GM18499 (cell line): ENCODE measurements around the gene DDO.

Experiments
- ATAC-seq: cut with Tn5 transposase; IDR thresholded peaks from one replicate; pipeline ENCODE4 v1.9.1; 2021; ENCODE audit warnings: moderate number of reproducible peaks; ENCODE audit not compliant: insufficient read depth, unreplicated experiment

DDO gene

GRCh38 chr6:110421749-110422443 lies 6.5 kb upstream of the DDO start:
- no peak for ATAC-seq

DNA sequence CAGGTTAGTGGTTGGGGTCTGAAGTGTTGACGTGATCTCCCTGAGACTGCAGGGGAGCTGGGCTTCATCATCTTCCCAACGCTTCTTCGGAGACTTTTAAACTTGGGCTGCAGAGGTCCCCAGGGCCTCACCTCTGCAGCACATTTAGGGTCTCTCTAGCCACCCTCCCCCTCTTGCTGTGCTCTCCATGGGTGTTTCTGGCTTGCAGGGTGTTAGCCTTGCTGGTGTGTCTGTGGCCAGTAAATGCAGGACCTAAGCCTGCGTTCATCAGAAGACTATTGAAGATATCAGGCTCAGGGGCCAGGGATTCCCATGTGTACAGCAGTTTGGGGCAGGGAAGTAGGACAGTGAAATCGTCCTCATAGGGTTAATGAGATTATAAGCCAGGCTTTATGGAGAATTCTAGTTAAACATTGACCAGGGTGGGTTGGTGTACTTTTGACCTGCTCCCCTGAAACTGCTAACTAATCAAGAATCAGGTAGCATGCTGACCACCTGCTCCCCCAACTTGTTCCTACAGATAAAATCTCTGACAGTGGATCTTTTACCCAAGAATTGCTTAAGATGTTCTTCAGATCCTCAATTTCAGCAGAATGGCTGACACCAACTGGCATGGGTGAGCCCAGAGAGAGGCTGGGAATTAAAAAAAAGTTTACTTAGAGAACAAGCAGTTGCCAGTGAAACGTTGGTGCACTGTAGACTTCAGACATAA lies 3.8 kb upstream of the DDO start:
- ATAC-seq: no peak

DNA sequence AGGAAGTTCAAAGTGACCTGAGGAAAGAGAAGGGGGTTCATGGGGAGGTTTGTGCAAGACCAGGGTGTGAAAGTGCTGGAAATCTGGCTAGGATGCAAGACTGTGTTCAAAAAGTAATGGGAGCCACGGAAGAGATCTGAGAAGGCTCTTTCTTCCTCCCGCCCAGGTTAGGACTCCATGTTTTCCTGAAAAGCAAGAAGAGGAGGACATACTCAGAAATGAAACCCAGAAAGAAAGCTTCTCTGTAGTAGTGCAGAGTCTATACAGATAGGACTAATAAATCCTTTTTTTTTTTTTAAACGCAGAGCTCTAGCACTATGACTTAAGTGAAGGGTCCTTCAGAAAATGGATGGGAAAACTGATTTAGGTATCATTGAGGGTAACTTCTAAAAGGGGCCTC lies 3.2 kb upstream of the DDO start:
- ATAC-seq: no peak

- ATAC-seq: no peak
Observed at GRCh38 chr6:110414669-110415068, 706 bp downstream of the DDO start.

DNA sequence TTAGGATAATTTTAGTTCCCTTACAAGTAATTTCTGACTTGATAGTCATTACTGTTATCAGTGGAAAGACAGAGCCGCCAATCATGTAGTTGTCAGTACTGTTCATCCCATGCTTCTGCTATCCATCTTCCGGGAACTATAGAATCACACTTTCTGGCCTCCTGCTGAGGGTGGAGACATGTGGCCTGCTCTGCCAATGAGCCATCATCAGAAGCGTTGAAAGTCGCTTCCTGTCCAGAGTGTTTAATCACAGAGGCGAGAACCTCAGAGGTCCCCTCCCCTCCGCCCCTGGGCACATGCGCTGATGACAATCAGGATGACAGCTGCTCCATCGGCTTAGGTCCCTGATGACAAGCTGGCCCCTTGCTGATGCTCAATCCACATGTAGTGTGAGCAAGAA lies 3.0 kb downstream of the DDO start:
- no peak for ATAC-seq

- ATAC-seq: no peak
Observed at GRCh38 chr6:110410511-110410910, 4.9 kb downstream of the DDO start.

GRCh38 chr6:110409794-110410193 lies 5.6 kb downstream of the DDO start:
- ATAC-seq: no peak

DNA sequence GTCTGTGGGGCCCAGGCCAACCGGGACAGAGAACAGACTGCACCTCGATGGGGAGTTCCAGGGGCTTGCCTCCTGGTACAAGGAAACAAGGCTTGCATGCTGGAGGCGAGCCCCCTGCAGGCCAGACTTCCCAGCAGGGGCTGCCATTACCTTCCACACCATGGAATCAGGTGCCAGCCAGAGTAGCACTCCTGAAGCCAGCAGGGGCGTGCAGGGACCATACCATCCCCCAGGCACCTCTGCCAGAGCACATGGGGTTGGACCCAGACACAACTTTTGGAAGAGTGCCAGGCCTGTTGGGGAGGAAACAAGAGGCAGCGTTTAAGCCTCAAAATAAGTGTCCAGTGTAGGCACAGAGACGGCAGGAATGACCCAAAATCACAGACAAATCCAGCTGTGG lies 6.5 kb downstream of the DDO start:
- no peak for ATAC-seq

- ATAC-seq: no peak
Observed at GRCh38 chr6:110404607-110405006, 10.8 kb downstream of the DDO start.

DNA sequence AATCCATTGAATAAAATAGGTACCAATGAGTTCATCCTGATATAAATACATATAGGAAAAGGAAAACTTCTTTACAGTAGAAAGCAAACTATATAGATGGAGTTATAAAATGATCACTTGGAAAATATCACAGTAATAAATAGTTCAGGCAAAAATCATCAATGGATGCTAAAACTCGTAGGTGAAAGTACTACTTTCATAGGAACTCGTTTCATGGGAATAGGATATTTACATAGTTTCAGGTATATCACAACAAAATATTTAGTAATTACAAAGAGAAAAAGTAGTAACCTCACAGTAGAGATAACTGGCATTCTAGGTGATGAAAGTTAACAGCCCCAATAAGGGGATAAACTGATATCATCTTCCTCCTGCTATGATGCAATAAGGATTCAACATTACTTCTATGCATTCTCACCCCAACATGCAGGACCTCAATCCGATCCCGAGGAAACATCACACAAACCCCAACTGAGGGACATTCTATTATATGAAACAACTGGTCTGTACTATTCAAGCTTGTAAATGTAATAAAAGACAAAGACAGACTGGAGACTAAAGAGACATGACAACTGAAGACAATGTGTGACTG lies 13.7 kb downstream of the DDO start:
- no peak for ATAC-seq

DNA sequence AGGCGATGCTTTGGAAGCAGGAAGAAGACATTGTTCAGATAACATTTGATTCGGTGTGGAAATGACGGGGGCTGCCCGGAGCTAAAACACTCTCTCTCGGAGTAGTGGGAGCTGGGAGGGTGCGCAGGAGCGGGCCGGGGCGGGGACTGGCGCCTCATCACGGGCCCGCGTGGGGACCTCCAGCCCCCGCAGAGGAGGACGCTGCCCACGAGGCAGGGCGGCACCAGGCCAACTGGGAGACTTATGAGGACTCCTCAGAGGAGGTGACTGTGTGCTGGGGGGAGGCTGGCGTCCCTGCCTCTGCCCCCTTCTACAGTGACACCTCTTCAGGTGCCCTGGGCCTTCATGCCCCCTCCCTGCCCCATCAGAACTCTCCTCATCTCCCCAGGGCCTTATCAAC lies 15.2 kb downstream of the DDO start:
- no peak for ATAC-seq

DNA sequence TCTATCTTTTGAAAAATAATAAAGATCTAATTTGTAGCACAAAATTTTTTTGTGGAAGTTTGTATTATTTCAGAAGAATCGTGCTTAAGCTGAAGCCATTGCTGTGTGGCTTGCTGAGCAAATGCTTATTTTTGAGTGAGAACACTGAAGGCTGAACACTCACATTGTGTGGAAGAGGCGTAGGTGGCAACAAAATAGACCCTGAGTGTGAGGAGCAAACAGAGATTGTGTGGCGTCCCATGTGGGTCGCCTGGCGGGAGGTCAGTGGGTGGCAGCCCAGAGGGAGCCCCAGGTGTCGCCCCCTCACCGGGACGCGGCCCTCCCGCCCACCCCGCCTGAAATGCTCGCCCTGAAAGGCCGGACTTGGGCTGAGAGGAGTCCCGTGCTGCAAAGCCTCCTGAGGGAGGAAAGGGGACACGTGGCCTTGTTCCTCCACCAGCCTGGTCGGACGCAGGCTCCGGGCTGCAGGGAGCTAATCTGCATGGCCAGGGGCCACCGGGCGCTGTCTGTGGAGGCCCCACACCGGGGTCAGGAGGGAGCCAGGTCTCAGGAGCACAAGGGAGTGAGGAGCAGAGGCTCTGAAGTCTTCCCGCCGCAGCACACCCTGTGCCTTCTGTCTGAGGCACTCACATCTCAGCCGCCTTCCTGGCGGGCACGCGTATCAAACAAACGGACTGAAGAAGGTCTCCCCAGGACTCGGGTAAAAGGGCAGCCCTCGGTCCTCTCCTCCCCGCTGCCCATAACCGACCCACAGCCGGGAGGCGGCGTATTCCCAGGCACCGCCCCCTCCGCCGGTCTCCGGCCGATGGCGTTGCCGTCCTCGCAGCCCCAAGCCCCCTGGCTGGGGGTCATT lies 15.9 kb downstream of the DDO start:
- no peak for ATAC-seq

DNA sequence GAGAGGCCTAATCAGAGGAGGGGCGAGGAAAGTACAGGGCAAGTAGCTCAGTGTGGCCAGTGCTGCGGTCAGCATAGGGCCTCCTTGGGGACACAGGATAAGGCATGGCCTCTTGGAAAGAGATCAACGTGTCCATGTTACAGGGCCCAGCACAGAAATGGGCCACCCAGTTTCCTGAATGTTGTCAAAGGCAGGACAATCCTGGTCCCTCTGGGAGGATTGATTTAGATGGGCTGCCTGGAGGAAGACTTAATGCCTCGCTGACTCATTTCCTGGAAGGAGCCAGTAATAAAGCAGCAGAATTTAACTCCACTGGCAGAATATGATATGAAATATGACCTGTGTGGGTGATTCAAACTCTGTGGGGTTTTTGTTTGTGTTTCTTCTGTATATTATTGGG lies 16.6 kb downstream of the DDO start:
- no peak for ATAC-seq

DNA sequence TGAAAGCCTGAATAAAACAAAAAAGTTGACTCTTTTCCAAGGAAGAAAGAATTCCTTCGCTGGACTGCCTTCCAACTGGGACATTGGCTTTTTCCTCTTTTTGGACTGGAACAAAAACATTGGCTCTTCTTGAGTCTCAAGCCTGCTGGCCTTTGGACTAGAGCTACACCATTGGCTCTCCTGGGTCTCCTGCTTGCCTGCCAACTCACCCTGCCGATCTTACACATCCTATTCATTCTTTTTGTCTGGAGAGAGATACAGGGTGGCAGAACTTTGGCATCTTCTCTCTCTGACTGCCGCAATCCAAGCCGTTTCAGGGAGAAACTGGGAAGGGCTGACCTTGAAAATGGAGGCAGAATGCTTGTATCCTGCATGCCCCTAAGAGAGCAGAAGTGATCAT lies 20.2 kb downstream of the DDO start:
- ATAC-seq: no peak

DNA sequence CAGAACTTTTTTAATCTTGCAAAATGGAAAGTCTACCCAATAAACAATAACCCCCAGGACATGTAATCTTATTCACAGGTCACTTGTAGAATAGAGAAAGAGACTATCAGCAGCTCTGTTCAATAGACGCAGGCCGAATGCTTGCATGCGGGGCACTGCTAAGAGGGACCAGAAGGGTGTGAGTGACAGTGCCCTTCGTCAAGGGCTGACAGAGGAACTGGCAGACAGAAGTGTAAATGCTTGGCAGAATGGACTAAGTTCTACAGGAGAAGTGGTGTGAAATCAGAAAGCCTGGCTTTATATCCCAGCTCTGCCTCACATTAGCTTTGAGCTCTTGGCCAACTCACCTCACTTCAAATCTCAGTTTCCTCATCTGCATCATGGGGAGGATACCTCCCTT lies 21.0 kb downstream of the DDO start:
- no peak for ATAC-seq

DNA sequence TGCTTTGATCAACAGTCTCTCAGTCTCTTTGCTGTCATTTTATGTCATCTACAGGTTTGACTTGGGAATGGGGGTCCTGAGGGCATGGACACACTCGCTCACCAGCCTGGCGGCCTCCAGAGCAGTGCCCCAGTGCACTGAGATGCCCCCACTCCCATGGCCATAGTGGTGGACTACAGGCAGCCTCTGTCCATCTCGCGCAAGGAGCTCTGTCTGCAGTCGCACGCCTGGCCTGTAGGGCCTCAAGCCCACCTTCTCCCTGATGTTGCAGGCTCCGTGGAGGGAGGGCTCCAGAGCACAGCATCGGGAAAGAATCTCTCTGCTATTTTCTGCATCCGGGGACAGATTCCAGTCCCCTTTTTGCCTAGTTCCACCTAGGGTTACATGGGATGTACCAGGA lies 22.6 kb downstream of the DDO start:
- no peak for ATAC-seq

- no peak for ATAC-seq
Observed at GRCh38 chr6:110390404-110390803, 25.0 kb downstream of the DDO start.

DNA sequence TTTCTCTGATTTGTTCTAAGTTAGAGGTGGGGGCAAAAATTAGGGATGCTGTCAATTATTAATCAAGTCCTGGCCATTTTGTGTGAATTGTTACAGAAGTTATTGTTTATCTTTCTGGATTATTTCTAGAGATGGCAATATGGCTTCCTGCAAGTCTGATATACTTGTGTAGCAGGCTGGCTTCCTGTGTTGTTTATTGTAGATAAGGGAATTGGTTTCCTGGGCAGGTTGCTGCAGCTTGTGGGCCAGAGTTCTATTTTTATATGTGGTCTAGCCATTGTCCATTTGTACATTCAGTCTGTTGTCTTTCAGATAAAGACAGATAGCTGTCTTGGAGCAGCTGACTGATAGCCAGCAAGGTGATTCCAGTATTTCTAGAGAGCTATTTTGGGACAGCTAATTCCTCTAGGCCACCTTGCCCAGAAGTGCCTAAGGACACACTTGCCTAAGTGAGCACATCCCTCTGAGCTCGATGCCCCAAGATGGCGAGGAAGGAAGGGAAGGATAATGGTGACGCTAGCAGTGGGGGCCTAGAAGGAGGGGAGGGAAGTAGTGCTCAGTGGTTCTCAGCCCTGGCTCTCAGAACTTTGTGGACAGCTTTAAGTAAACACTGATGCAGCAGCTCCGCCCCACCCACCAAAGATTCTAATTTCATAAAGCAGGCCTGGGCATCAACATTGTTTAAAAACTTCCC lies 25.5 kb downstream of the DDO start:
- ATAC-seq: no peak

DNA sequence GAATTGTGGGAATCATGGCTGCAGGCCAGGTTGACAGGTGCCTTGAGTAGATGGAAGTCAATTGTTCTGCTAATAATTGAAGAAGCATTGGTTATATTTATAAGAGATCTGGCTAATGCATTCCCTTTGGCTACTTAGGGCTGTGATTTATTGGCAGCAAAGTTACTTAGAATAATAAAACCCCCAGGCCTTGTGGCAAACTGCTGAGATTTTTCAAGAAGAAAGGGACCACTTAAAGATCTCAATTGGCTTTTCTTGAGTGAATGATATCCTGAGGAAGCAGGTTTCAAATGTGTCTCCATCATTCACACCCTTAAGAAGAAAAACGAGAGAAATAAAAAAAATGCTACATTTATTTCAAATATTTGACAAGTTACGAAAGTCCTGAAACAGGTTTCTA lies 27.4 kb downstream of the DDO start:
- ATAC-seq: no peak

GRCh38 chr6:110385458-110385863 lies 29.9 kb downstream of the DDO start:
- no peak for ATAC-seq
